ENCODE measurements around the gene NPIPA1.
"Not testable (repeated sequence)": the region's sequence is repeated elsewhere in the genome, so short reads cannot be mapped to it uniquely, and the experiment has no call there.

DNA sequence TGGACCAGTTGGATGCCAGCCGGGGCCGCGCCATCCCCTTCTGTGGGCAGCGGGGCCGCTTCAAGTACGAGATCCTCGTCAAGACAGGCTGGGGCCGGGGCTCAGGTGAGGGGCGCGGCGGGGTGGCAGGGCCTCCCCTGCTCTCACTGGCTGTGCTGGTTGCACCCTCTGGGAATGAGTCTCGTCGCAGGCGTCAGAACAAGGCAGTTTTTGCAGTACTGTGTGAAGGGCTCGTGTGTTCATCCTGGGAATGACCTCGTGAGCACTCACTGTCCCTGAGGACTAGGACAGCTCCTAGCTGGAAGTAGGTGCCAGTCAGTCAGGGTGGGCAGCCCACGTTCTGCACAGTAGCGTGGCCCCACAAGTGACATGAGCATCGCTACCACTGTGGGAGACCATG is 6.3 kb upstream of the NPIPA1 start:
- TF ChIP-seq, protein P1, sequence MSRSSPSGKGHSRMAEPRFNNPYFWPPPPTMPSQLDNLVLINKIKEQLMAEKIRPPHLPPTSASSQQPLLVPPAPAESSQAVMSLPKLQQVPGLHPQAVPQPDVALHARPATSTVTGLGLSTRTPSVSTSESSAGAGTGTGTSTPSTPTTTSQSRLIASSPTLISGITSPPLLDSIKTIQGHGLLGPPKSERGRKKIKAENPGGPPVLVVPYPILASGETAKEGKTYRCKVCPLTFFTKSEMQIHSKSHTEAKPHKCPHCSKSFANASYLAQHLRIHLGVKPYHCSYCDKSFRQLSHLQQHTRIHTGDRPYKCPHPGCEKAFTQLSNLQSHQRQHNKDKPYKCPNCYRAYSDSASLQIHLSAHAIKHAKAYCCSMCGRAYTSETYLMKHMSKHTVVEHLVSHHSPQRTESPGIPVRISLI (tag by site-specific recombination; IDR thresholded peaks at IDR 0.05): not testable (repeated sequence)
- TF ChIP-seq, protein P2, sequence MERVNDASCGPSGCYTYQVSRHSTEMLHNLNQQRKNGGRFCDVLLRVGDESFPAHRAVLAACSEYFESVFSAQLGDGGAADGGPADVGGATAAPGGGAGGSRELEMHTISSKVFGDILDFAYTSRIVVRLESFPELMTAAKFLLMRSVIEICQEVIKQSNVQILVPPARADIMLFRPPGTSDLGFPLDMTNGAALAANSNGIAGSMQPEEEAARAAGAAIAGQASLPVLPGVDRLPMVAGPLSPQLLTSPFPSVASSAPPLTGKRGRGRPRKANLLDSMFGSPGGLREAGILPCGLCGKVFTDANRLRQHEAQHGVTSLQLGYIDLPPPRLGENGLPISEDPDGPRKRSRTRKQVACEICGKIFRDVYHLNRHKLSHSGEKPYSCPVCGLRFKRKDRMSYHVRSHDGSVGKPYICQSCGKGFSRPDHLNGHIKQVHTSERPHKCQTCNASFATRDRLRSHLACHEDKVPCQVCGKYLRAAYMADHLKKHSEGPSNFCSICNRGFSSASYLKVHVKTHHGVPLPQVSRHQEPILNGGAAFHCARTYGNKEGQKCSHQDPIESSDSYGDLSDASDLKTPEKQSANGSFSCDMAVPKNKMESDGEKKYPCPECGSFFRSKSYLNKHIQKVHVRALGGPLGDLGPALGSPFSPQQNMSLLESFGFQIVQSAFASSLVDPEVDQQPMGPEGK (tag by site-specific recombination; IDR thresholded peaks at IDR 0.05): not testable (repeated sequence)
- not testable (repeated sequence) for TF ChIP-seq CTCF (tag by site-specific recombination; IDR thresholded peaks at IDR 0.05)
- TF ChIP-seq, protein P3, sequence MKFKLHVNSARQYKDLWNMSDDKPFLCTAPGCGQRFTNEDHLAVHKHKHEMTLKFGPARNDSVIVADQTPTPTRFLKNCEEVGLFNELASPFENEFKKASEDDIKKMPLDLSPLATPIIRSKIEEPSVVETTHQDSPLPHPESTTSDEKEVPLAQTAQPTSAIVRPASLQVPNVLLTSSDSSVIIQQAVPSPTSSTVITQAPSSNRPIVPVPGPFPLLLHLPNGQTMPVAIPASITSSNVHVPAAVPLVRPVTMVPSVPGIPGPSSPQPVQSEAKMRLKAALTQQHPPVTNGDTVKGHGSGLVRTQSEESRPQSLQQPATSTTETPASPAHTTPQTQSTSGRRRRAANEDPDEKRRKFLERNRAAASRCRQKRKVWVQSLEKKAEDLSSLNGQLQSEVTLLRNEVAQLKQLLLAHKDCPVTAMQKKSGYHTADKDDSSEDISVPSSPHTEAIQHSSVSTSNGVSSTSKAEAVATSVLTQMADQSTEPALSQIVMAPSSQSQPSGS (tag by site-specific recombination; IDR thresholded peaks at IDR 0.05; ENCODE audit: low read depth): not testable (repeated sequence)
